Bronchial epithelial cell (primary cell): ENCODE results near the gene SH3YL1. TPM values are rescaled to one million over a fixed set of nuclear protein-coding genes. Genes with fewer than 3 reads are reported as not detected.

Experiments used
- DNase-seq: peaks from one replicate; pipeline ENCODE4 v3.0.0-alpha.2; 2010; ENCODE audit warnings: low read depth
- FAIRE-seq: peaks from 2 replicates; lab custom pipeline; 2011; peaks lifted over from hg19 to GRCh38; lab: Jason Lieb, UNC
- H3K27me3 ChIP-seq: 2 replicates; pipeline ENCODE4 v1.5.1; 2011; ENCODE audit warnings: low read length; ENCODE audit not compliant: control insufficient read depth, insufficient read depth
- H3K36me3 ChIP-seq: 2 replicates; pipeline ENCODE4 v1.5.1; 2011; ENCODE audit warnings: low read length; ENCODE audit not compliant: control insufficient read depth, insufficient read depth
- H3K4me3 ChIP-seq: 2 replicates; pipeline ENCODE4 v1.5.1; 2011; ENCODE audit warnings: mild to moderate bottlenecking, low read depth, low read length, control low read depth
- CTCF ChIP-seq: IDR thresholded peaks from 2 replicates; pipeline ENCODE4 v1.5.1; 2011; ENCODE audit warnings: mild to moderate bottlenecking, moderate library complexity, low read length, control low read depth, inconsistent platforms; ENCODE audit not compliant: insufficient read depth, severe bottlenecking
- total RNA-seq: library from RNA; depleted of rRNA; stranded (reverse); fragments of >200 nt; gene quantifications from 2 replicates; pipeline ENCODE4 v1.2.1, GENCODE V29; 2014

The SH3YL1 gene
- total RNA-seq, 1 donor from 2014 or later, result 104 TPM

- no peak for TF ChIP-seq CTCF
- Histone ChIP-seq H3K27me3 (no peaks in the 10 kb centered on the region), H3K36me3 (no peaks in the 10 kb centered on the region), H3K4me3 (no peak overlapping the region)
- FAIRE-seq (no peak), DNase-seq (no peak)
These were observed 94.1 kb downstream of the SH3YL1 start for GRCh38 chr2:169741-170140.

Other genes with a start within 250 kb of the SH3YL1 start
- 9.2 and 9.9 TPM in 2 replicates for gene FAM110C, start 217.5 kb downstream of the SH3YL1 start, total RNA-seq
- 106 and 111 TPM in 2 replicates for gene ACP1, start 915 bp upstream of the SH3YL1 start, total RNA-seq
- not detected in 2 replicates for gene ALKAL2, start 24.1 kb upstream of the SH3YL1 start, total RNA-seq